Colon (tissue), 2 donors: ENCODE measurements around the gene ZIC4.

ENCODE experiments used
- FAIRE-seq: peaks from 2 replicates; lab custom pipeline; 2012; peaks lifted over from hg19 to GRCh38; lab: Jason Lieb, UNC
- donor health status: control.
- donor health status: control.

Gene ZIC4

DNA sequence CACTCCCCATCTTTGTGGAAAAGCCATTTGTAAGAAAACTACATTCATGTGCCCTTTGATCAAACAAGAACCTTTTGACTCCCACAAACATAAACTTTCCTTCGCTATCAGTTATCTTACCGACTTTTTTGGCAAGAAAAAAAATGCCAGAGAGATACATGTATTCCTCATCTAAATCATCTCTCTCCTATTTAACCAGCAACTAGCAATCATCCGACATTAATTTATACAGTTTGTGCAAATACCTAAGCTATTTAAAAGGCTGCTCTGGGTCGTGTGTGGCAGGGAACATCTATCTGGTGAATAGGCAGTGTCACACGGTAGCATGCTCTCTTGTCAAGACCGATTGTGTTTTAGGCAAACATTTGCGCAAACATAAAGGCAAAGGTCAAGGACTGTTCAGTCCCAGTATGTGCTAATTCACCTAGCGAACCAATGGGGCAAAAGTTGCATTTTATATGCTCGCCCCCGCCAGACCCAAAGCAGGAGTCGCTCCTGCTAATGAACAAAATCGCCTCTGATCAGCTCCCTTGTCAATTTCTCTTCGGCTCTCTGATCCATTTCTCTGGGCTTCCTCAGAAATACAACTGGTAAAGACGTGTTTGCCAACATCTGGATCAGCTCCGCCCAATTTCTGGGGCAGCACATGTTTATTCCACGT lies 37.7 kb downstream of the ZIC4 start:
- FAIRE-seq, result no peak

GRCh38 chr3:147368151-147368550 lies 38.2 kb downstream of the ZIC4 start:
- no peak for FAIRE-seq

DNA sequence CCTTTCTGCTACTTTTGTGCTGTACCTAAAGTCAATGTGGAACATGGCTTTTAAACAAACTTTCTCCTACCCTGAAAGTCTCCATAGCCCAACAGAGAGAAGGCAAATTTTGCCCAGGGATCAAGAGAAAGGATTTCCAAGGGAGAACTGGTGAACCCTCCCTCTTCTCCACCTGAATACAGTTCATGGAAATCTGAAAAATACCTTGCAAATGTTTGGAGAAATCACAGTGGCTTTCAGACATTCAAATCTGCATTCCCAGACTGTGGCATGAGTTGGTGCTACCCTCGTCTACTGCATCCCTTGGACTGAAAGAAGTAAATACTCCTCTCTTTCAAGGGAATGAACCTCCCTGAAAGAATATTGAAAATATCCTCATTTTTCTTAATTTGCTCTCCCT lies 38.7 kb downstream of the ZIC4 start:
- FAIRE-seq, result no peak

- FAIRE-seq, result no peak
These were observed 40.9 kb downstream of the ZIC4 start for GRCh38 chr3:147365196-147366115.

GRCh38 chr3:147364771-147365170 lies 41.6 kb downstream of the ZIC4 start:
- FAIRE-seq, result no peak

DNA sequence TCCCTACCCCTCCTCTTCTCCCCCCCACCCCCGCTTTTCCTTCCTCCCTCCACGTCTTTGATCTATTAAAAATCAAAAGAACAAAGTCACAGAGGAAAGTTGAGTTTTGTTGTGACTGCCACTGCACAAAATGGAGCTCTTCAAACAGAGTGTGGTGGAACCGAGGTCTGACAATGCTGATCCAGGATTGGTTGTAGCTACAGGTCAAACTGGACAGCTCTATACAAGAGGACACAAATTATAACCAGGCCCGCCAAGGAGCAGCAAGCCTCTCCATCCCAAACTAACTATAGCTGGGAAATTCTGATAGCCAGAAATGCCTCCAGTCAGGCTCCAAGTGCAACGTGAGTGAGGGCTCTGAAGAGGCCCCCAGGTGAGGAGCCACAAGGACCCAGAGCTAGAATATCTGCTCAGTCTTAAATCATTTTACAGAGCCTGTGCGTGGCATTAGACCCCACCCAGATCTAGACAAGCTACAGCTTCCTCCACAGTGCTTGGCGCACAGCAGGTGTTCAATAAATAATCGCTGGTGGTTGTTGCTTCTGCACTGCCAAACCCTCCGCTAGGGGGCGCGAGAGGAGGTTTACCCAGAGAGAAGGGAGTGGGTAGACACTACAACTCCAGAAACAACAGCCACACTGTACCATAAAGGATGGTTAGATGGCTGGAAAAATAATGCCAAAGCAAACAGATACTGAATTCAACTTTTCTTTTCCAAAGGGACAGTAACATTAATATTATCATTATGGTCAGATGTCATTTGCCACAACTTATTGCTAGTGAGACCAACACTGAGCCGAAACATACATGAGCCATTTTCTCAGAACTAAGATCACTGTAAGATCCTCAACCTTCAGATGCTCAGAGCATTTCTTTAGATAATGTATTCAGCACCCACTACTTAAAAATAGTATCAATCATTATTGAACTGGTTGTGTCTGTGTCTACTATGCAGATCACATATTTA lies 44.6 kb downstream of the ZIC4 start:
- FAIRE-seq, result no peak

- FAIRE-seq, result no peak
These were observed 45.5 kb downstream of the ZIC4 start for GRCh38 chr3:147360646-147361453.

GRCh38 chr3:147360051-147360439 lies 46.3 kb downstream of the ZIC4 start:
- no peak for FAIRE-seq

DNA sequence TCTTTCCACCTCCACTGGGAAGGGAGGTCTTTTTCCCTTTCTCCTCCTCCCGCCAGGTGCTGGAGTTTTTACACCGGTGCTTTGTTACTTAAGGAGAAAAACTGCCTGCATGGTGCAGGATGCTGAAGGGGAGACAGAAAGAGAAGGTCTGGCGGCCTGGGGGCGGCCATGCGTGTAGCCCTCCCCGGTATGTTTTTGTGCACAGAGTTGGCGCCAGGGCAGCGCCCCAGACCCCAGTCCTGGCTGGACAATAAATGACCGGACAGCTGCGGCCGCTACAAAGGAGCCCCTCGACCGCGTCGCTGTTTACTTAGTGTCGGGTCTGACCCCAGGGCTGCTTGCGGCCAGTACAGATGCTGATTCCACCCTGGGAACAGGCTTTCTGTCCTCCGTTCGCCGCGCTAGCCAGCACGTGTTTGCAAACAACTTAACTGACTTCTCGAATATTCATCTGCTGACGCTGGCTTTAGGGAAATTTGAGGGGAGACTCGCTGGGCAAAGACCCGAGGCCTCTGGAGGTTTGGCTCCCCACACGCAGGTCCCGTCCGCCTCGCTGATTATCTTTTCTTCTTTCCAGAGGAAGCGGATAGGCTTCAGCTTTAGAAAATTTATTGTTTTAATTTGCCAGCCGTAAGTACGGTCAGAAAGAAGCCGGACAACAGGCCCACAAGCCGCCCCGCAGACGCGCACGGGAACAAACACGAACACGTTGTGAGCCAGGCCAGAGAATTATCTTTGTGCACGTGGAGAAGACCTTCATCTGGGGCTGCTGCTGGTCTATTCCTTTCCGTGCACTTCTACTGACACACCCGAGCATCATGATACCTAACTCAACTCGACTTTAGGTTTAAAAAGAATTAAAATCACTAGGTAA lies 46.9 kb downstream of the ZIC4 start:
- FAIRE-seq, result no peak

DNA sequence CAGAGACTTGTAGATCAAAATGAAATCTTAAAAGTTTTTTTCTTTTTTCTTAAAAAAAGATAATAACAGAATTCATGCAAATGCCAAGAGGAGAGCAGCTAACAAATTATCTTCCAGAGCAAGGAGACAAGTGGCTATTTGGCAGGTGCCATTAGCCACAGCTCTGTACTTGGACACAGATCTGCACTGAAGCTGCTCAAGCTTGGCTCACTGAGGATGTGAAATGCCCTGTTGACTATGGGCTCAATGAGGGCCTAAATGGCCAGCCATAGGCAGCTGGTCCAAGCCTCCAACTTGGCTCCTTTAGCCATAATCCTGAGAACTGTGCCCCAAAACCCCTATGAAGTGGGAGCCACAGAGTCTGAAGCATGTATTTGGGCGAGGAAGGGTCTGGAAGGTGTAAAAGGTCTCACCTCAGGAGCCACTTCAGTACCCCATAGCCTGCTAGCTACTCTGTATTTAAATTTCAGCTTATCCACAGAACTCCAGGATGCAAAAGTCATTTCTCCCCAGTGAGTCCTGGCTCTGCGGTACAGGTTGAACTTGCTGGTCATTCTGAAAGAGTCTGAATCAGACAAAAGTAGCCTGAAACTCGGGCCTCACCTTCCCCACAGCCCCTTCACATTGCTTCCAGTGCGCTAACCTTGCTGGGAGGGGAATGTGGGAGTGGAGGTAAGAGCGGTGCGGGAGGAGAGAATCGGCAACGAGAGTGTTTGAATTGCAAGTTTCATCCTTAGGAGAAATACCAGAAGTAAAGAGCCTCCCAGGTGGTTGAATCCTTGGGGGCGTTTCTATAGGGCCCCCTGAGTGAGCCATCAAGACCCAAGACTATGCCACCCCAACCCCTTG lies 48.0 kb downstream of the ZIC4 start:
- FAIRE-seq, result no peak

DNA sequence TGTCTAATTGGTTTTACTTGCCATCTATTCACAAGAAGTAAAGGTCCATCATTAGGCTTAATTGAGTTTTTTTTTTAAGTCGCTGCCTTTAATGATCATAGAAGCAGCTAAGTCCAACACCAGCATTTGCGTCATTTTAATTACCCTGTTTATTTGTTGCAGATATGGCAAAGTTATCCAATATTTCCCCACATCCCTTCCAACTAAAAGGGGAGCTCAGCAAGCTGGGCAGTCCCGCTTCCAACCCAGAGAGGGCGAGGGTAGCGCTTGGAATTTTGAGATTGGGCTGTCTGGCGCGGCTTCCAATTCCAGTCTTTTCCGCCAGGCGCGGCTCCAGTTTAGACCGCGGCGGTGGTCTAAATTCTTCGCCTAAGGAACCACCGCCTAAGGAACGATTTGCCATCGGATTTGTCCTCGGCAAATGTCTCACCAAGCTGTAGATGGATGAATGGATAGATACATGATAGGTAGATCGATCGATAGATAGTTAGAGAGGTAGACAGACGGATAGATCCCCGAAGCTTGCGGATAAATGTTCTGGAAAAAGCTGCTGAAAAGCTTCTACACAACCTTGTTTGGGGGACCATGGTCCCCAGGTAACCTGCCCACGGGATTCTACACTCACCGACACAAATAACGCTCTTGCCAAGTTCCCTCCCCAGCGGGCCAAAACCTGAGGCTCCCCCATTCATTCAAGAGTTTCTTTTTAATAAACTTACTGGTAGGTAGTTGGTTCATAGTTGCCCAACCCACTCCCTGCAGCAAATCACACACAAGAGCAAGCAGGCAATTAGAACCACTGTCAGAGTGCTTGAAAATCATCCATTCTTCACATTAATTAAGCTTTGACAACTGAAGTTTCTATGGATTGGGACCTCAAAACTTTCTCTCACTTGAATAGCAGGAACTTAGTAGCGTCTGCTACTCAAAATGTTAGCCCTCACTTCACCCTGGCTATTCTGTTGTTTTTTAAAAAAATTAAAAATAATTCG lies 49.1 kb downstream of the ZIC4 start:
- no peak for FAIRE-seq

DNA sequence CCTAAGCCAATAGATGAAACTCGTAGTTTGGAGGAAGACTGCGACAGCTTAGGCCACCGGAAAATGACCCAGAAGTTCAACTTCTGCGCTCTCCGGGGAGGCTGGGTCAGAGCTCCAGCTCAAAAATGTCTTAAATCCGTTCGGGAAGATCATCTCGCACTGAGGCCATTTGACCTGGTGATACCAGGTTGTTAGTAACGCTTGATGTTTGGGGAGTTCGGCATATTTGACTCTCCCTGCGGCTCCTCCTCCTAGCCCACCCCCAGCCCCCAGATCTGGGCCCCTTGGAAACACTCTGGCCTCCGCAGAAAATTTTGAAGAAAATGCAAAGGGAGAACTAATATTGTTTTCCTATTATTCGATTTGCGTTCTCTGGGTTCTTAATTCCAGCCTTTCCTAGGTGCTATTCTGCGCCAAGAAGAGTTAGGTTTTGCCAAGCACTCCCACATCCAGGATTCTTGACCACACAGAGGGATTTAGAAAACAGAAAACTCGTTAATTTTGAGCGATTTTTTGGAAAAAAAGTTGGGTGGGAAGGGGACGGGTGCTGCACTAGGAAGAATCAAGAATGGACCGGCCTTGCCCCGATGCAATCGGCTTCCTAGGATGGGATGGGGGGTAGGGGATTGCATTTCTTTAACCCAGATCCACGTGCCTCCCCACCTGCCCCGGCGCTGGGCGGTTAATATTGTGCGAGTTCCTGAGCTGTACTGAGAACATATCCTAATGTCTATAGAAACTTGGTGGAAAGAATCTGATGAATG lies 50.0 kb downstream of the ZIC4 start:
- FAIRE-seq, result no peak

- FAIRE-seq, result no peak
These were observed 50.6 kb downstream of the ZIC4 start for GRCh38 chr3:147355753-147356090.

GRCh38 chr3:147355084-147355752 lies 51.1 kb downstream of the ZIC4 start:
- no peak for FAIRE-seq

DNA sequence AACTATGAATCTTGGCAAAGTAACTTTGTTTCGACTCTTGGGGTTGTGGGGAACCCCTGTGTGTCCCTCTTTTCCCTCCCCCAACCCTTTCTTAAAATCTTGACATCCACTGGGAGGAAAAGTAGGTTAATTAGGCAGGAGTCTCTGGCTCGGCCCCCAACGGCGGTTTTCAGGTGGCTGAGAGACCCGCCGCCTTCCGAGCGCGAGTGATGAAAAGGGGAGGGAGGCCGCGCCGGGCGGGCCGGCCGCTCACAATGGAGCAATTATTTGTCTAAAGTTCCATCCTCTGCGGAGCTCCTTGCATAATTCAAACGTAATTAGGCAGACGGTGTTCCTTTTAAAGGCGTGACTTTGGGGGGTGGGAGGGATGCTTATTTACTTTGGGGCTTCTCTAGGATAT lies 51.7 kb downstream of the ZIC4 start:
- FAIRE-seq, result no peak

DNA sequence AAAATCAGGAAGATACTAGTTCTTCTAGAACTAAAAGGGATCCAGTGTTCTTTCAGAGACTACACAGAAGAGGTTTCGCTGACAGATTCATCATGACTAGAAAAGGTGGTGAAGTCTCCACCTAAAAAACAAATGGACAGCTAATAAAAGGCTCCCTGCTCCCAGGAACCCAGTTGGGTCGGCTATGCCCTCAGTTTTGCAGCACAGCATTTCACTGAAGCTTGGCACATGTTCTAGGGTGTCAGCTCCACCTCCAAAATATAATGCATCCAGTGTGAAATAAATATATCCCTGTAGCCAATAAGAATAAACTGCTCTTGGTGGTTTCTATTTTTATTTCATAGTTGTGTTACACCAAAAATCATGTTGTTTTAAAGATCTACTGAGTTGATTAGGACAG lies 55.0 kb downstream of the ZIC4 start:
- no peak for FAIRE-seq

GRCh38 chr3:147348976-147349375 lies 57.4 kb downstream of the ZIC4 start:
- no peak for FAIRE-seq
